H1 (cell line): ENCODE data around the gene RTCA. TPM values are rescaled to one million over a fixed set of nuclear protein-coding genes. Genes with fewer than 3 reads are reported as not detected.

Experiments used
- CTCF ChIA-PET: fragments of 300-600 bp; sonication (Branson Sonifier 250); formaldehyde crosslinking; loops from one replicate; lab custom pipeline; 2021; ENCODE audit not compliant: partially characterized antibody; lab: Charles Lee
- POLR2A ChIA-PET: fragments of 300-600 bp; sonication (Branson Sonifier 250); formaldehyde crosslinking; loops from one replicate; lab custom pipeline; 2021; ENCODE audit warnings: inconsistent platforms; ENCODE audit not compliant: partially characterized antibody; lab: Charles Lee
- DNase-seq, 2 experiments: peaks; one replicate each; pipeline versions ENCODE4 v3.0.0 to v3.0.0-alpha.2; 2010 to 2022; ENCODE audit warnings: low spot score in 2 of 2, low read depth in 1 of 2, mixed read lengths in 1 of 2
- FAIRE-seq: peaks from 2 replicates; lab custom pipeline; 2011; peaks lifted over from hg19 to GRCh38; lab: Jason Lieb, UNC
- H2AFZ ChIP-seq: 2 replicates; pipeline ENCODE4 v1.8.1; 2012; ENCODE audit warnings: low read length, inconsistent platforms
- H2AK5ac ChIP-seq: 2 replicates; pipeline ENCODE4 v1.6.1; 2013; ENCODE audit warnings: low read depth, low read length
- H2BK120ac ChIP-seq: replicated peaks from 2 replicates; pipeline ENCODE3; 2013; ENCODE audit warnings: low read depth, low read length, inconsistent platforms
- H2BK12ac ChIP-seq: 2 replicates; pipeline ENCODE4 v1.6.1; 2013; ENCODE audit warnings: low read depth, low read length
- H2BK15ac ChIP-seq: 2 replicates; pipeline ENCODE4 v1.6.1; 2013; ENCODE audit warnings: low read length
- H2BK20ac ChIP-seq: 2 replicates; pipeline ENCODE4 v1.6.1; 2013; ENCODE audit warnings: low read length
- H2BK5ac ChIP-seq: 2 replicates; pipeline ENCODE4 v1.6.1; 2013; ENCODE audit warnings: low read depth, low read length
- H3K14ac ChIP-seq: 2 replicates; pipeline ENCODE4 v1.6.1; 2013; ENCODE audit warnings: inconsistent platforms; ENCODE audit not compliant: insufficient read length
- H3K18ac ChIP-seq: 2 replicates; pipeline ENCODE4 v1.6.1; 2013; ENCODE audit warnings: low read length; ENCODE audit errors: extremely low read depth
- H3K23ac ChIP-seq: 2 replicates; pipeline ENCODE4 v1.6.1; 2013; ENCODE audit warnings: inconsistent platforms; ENCODE audit not compliant: insufficient read length
- H3K23me2 ChIP-seq: 2 replicates; pipeline ENCODE4 v1.6.1; 2013; ENCODE audit warnings: low read depth, low read length
- H3K27ac ChIP-seq: 2 replicates; pipeline ENCODE4 v1.6.1; 2011; ENCODE audit warnings: low read depth, low read length, inconsistent platforms
- H3K27me3 ChIP-seq, 4 experiments: replicated peaks in 1 of 4; 1 replicate in 1 of 4; 2 replicates in 3 of 4; pipeline versions ENCODE4 v1.6.1 to v1.8.1; 2011 to 2013; ENCODE audit warnings: low read length in 3 of 4, mild to moderate bottlenecking in 3 of 4, inconsistent platforms in 2 of 4, mixed read lengths in 2 of 4, moderate library complexity in 1 of 4; ENCODE audit not compliant: control insufficient read depth in 3 of 4, insufficient read depth in 3 of 4; ENCODE audit errors: extremely low read depth in 1 of 4
- H3K36me3 ChIP-seq, 4 experiments: 2 replicates each; pipeline versions ENCODE4 v1.6.1 to v1.8.1; 2011 to 2013; ENCODE audit warnings: mild to moderate bottlenecking in 4 of 4, low read length in 3 of 4, moderate library complexity in 2 of 4, control low read depth in 1 of 4, inconsistent platforms in 1 of 4; ENCODE audit not compliant: insufficient read depth in 4 of 4, control insufficient read depth in 2 of 4
- H3K4ac ChIP-seq: replicated peaks from 2 replicates; pipeline ENCODE3; 2013; ENCODE audit warnings: low read length, low read depth, mixed read lengths, inconsistent platforms; ENCODE audit not compliant: insufficient read length
- H3K4me1 ChIP-seq, 4 experiments: replicated peaks in 1 of 4; 1 replicate in 1 of 4; 2 replicates in 3 of 4; pipeline versions ENCODE4 v1.6.1 to v1.8.1; 2011 to 2013; ENCODE audit warnings: low read length in 3 of 4, inconsistent platforms in 2 of 4, mixed read lengths in 1 of 4; ENCODE audit not compliant: insufficient read depth in 4 of 4, control insufficient read depth in 3 of 4
- H3K4me2 ChIP-seq, 2 experiments: 2 replicates each; pipeline versions ENCODE4 v1.6.1 to v1.8.1; 2011 to 2013; ENCODE audit warnings: low read depth in 2 of 2, low read length in 2 of 2, control low read depth in 1 of 2, inconsistent platforms in 1 of 2, mild to moderate bottlenecking in 1 of 2; ENCODE audit not compliant: insufficient read depth in 1 of 2
- H3K4me3 ChIP-seq, 4 experiments: fragments of 200-600, 300-600 bp in 1 of 4; sonication (generic), shearing (Covaris generic), sonication (Bioruptor Twin) in 1 of 4; 2 replicates each; pipeline versions ENCODE4 v1.5.1 to v1.8.1; 2011 to 2016; ENCODE audit warnings: low read length in 4 of 4, low read depth in 3 of 4, control low read depth in 2 of 4, inconsistent platforms in 2 of 4, mild to moderate bottlenecking in 2 of 4, mixed read lengths in 1 of 4, moderate library complexity in 1 of 4; ENCODE audit not compliant: insufficient read depth in 2 of 4; ENCODE audit errors: extremely low read depth in 1 of 4
- H3K56ac ChIP-seq: replicated peaks from 2 replicates; pipeline ENCODE3; 2013; ENCODE audit warnings: low read depth, mild to moderate bottlenecking, mixed read lengths, low read length, inconsistent platforms; ENCODE audit not compliant: insufficient read length
- H3K79me1 ChIP-seq: 2 replicates; pipeline ENCODE4 v1.6.1; 2013; ENCODE audit warnings: low read depth, low read length, control low read depth
- H3K79me2 ChIP-seq, 2 experiments: 2 replicates each; pipeline versions ENCODE4 v1.6.1 to v1.8.1; 2012 to 2013; ENCODE audit warnings: low read length in 2 of 2, mild to moderate bottlenecking in 2 of 2, inconsistent platforms in 1 of 2; ENCODE audit not compliant: insufficient read depth in 2 of 2, control insufficient read depth in 1 of 2
- H3K9ac ChIP-seq, 4 experiments: replicated peaks in 1 of 4; 1 replicate in 1 of 4; 2 replicates in 3 of 4; pipeline versions ENCODE4 v1.6.1 to v1.8.1; 2011 to 2013; ENCODE audit warnings: low read depth in 3 of 4, low read length in 3 of 4, control low read depth in 2 of 4, mild to moderate bottlenecking in 2 of 4, moderate library complexity in 2 of 4, inconsistent platforms in 1 of 4; ENCODE audit errors: extremely low read depth in 1 of 4
- H3K9me3 ChIP-seq, 2 experiments: 2 replicates each; pipeline versions ENCODE4 v1.6.1 to v1.8.1; 2012 to 2013; ENCODE audit warnings: mild to moderate bottlenecking in 2 of 2, moderate library complexity in 2 of 2, control low read depth in 1 of 2, inconsistent platforms in 1 of 2, low read depth in 1 of 2, low read length in 1 of 2, mixed read lengths in 1 of 2; ENCODE audit not compliant: insufficient read depth in 2 of 2
- H4K20me1 ChIP-seq, 2 experiments: replicated peaks in 1 of 2; 2 replicates each; pipeline versions ENCODE3 to v1.8.1; 2011 to 2013; ENCODE audit warnings: inconsistent platforms in 2 of 2, low read length in 2 of 2, mild to moderate bottlenecking in 1 of 2; ENCODE audit not compliant: insufficient read depth in 2 of 2, control insufficient read depth in 1 of 2
- H4K5ac ChIP-seq: 2 replicates; pipeline ENCODE4 v1.6.1; 2013; ENCODE audit warnings: low read length, low read depth, mixed read lengths, inconsistent platforms; ENCODE audit not compliant: insufficient read length
- H4K8ac ChIP-seq: 2 replicates; pipeline ENCODE4 v1.8.0; 2013; ENCODE audit warnings: mild to moderate bottlenecking, moderate library complexity, low read length, inconsistent platforms; ENCODE audit not compliant: insufficient read depth; ENCODE audit errors: extremely low read depth
- H4K91ac ChIP-seq: replicated peaks from 2 replicates; pipeline ENCODE3; 2013; ENCODE audit warnings: low read length, mixed read lengths, inconsistent platforms; ENCODE audit not compliant: insufficient read length
- KDM4A ChIP-seq: IDR thresholded peaks from one replicate; pipeline ENCODE4 v1.7.1; 2012; ENCODE audit warnings: low read depth, mild to moderate bottlenecking, moderate library complexity, low read length, inconsistent platforms; ENCODE audit not compliant: severe bottlenecking
- KDM5A ChIP-seq: fragments of 200-600 bp; IDR thresholded peaks from 2 replicates; pipeline ENCODE4 v1.7.1; 2012; ENCODE audit warnings: mild to moderate bottlenecking, low read length, inconsistent platforms, mixed read lengths
- SIN3A ChIP-seq, 2 experiments: IDR thresholded peaks in 1 of 2; conservative IDR thresholded peaks in 1 of 2; 2 replicates each; pipeline ENCODE4 v1.6.1; 2011 to 2012; ENCODE audit warnings: low read length in 2 of 2, improper control_type of control experiment in 1 of 2, low read depth in 1 of 2, mild to moderate bottlenecking in 1 of 2
- SP2 ChIP-seq: IDR thresholded peaks from 2 replicates; pipeline ENCODE4 v1.6.1; 2012; ENCODE audit warnings: mild to moderate bottlenecking, low read length, inconsistent platforms
- SP4 ChIP-seq: IDR thresholded peaks from 2 replicates; pipeline ENCODE4 v1.6.1; 2012; ENCODE audit warnings: low read length, inconsistent platforms
- WGBS, 2 experiments: shearing (Covaris generic) in 1 of 2; methylation state at CpG; one replicate each; pipeline versions ENCODE4 v1.1.6 to v1.1.7; 2013 to 2015; ENCODE audit warnings: low lambda C conversion rate in 2 of 2, mixed read lengths in 2 of 2, inconsistent platforms in 1 of 2, low coverage in 1 of 2, missing lambda C conversion rate in 1 of 2; ENCODE audit not compliant: insufficient replicate concordance in 2 of 2, insufficient coverage in 1 of 2, insufficient read length in 1 of 2; ENCODE audit errors: extremely low coverage in 1 of 2, missing lambda C conversion rate in 1 of 2; 5-methylcytosine and 5-hydroxymethylcytosine counted together
- polyA plus RNA-seq, 7 experiments: library from polyadenylated mRNA; depleted of rRNA in 3 of 7; stranded (reverse) in 5 of 7; unstranded in 2 of 7; fragments of >200 nt in 5 of 7; fragments of 200-250 nt in 2 of 7; gene quantifications; 1 replicate in 5 of 7; 2 replicates in 1 of 7; 4 replicates in 1 of 7; pipeline versions ENCODE4 v1.2.1 to v1.2.3, GENCODE V29; 2011 to 2013; ENCODE audit warnings: missing spikeins in 2 of 7, mixed read lengths in 2 of 7
- total RNA-seq: library from RNA; stranded (reverse); fragmentation: NEBNext Ultra II Directional; extraction: Animal tissue kit (Norgen Biotek cat#: 25700); gene quantifications from 2 replicates; pipeline ENCODE4 v1.2.1, GENCODE V29; 2021

Gene RTCA
- total and polyA plus RNA-seq, 2 of the 8 experiments (the other 6 are each of a cell fraction or from before 2014, with no cell fraction given) = 13.8 to 31.6 TPM

DNA sequence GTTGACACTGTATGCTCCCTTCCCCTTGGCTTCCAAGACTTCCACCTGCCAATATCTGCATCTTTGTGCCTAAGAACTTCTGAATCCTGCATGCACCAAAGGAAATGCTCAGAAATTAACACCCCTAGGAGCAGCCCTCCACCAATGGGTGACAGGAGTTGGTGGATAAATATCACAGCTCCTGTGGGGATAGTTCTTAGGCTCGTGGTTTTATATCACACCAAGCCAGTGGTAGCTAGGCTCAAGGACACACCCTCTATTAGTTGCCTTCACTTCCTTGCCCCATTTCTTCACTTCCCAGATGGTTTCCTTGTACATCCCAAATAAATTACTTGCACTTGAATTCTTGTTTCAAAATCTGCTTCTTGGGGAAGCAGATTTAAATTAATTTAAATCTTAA lies 69.4 kb downstream of the RTCA start:
- no peak overlapping the region for H2BK12ac ChIP-seq
- H3K56ac ChIP-seq = no peak overlapping the region
- H2AFZ ChIP-seq = no peak overlapping the region
- no peak overlapping the region for H3K23ac ChIP-seq
- H3K4me3 ChIP-seq = no peak overlapping the region
- POLR2A ChIA-PET = interaction anchor here (1.2 to 1.3 kb wide), 2 partner anchors 10 to 15 kb away, joined by 3 to 4 read pairs; no protein-coding TSS in a partner anchor
- H2AK5ac ChIP-seq = no peak overlapping the region
- H3K36me3 ChIP-seq = no peaks in the 10 kb centered on the region
- H4K5ac ChIP-seq = no peak overlapping the region
- CTCF ChIA-PET = interaction anchor here (0.7 to 1.0 kb wide), 3 partner anchors 9 to 21 kb away, joined by 3 to 4 read pairs (median 4); no protein-coding TSS in a partner anchor
- H2BK20ac ChIP-seq = no peak overlapping the region
- no peak overlapping the region for H3K18ac ChIP-seq
- no peak overlapping the region for H4K91ac ChIP-seq
- H3K27me3 ChIP-seq = no peaks in the 10 kb centered on the region
- H2BK5ac ChIP-seq = no peak overlapping the region
- H3K79me2 ChIP-seq = no peaks in the 10 kb centered on the region
- H3K4me1 ChIP-seq = peaks cover 0 to 5% (median 2%) of the 10 kb centered on the region in 4 experiments; a peak in 2 of 7 replicates
- H3K4ac ChIP-seq = no peak overlapping the region
- no peak overlapping the region for H4K8ac ChIP-seq
- H2BK15ac ChIP-seq = no peak overlapping the region
- no peaks in the 10 kb centered on the region for H4K20me1 ChIP-seq
- no peaks in the 10 kb centered on the region for H3K9me3 ChIP-seq
- DNase-seq (no peak), FAIRE-seq (no peak)
- 85% methylated on average over 1 of the region's 1 CpG; no CpG with 5 or more reads in 1 of the 2 experiments for WGBS, 2 experiments
- H3K9ac ChIP-seq = no peak overlapping the region
- no peaks in the 10 kb centered on the region for H3K79me1 ChIP-seq
- no peak overlapping the region for H3K14ac ChIP-seq
- H3K23me2 ChIP-seq = no peaks in the 10 kb centered on the region
- H3K4me2 ChIP-seq = no peak overlapping the region
- H2BK120ac ChIP-seq = no peak overlapping the region
- no peak overlapping the region for H3K27ac ChIP-seq
- no peak for TF ChIP-seq KDM5A
- no peak for TF ChIP-seq SP2
- TF ChIP-seq SIN3A (conservative IDR thresholded peaks at IDR 0.05 in 1 of 2, IDR thresholded peaks at IDR 0.05 in 1 of 2; ENCODE audit: low read depth in 1 of 2, low read length in 2 of 2) = no peak
- TF ChIP-seq SP4 = no peak
- no peak for TF ChIP-seq KDM4A
